Measurements from ENCODE around the gene LGR4. TPM values are rescaled to one million over a fixed set of nuclear protein-coding genes. Genes with fewer than 3 reads are reported as not detected.

LGR4 gene
- total and polyA plus RNA-seq, 9 of the 15 experiments (the other 6 are each of a cell fraction or from before 2014, with no cell fraction given) = 0.94 to 10.1 (median 5.8) TPM

GRCh38 chr11:27372164-27372563, 100.4 kb downstream of the LGR4 start (continued):
- no peak for TF ChIP-seq CEBPZ (IDR thresholded peaks at IDR 0.05; ENCODE audit: borderline replicate concordance, low read depth, low read length)
- TF ChIP-seq POLR2G (IDR thresholded peaks at IDR 0.05; ENCODE audit: low read depth, low read length) = no peak
- TF ChIP-seq ZBTB49 (CRISPR knock-in tag; IDR thresholded peaks at IDR 0.05; ENCODE audit: borderline replicate concordance) = no peak
- TF ChIP-seq EHMT2 (IDR thresholded peaks at IDR 0.05) = no peak
- peak; percentile 93 for TF ChIP-seq ZNF384 (IDR thresholded peaks at IDR 0.05; ENCODE audit: low read depth, low read length)
- TF ChIP-seq ZFP30 (CRISPR knock-in tag; IDR thresholded peaks at IDR 0.05; ENCODE audit: borderline replicate concordance) = no peak
- TF ChIP-seq ZNF444 (CRISPR knock-in tag; IDR thresholded peaks at IDR 0.05) = no peak
- no peak for TF ChIP-seq ZNF518B (CRISPR knock-in tag; IDR thresholded peaks at IDR 0.05)
- TF ChIP-seq MLLT1 (IDR thresholded peaks at IDR 0.05) = no peak
- TF ChIP-seq BDP1 (IDR thresholded peaks at IDR 0.05; ENCODE audit: insufficient read depth, insufficient read length) = no peak
- no peak; the same call in 1 of the 2 replicates for TF ChIP-seq ADNP (tag; IDR thresholded peaks at IDR 0.05)
- no peak for TF ChIP-seq HOMEZ (CRISPR knock-in tag; IDR thresholded peaks at IDR 0.05)
- no peak for TF ChIP-seq ZNF507 (tag; conservative IDR thresholded peaks at IDR 0.05)
- TF ChIP-seq HDAC8 (tag; IDR thresholded peaks at IDR 0.05) = no peak
- TF ChIP-seq FOXK1 (CRISPR knock-in tag; IDR thresholded peaks at IDR 0.05; ENCODE audit: borderline replicate concordance) = no peak
